SK-N-SH treated with all-trans-retinoic acid at 6 μM for 48 hours (cell line): ENCODE measurements around the gene STK17B.

ENCODE experiments used
- CREB5 ChIP-seq: fragments of 250-450 bp; sonication (Bioruptor Pico); IDR thresholded peaks from 2 replicates; pipeline ENCODE4 v1.5.1; 2020; ENCODE audit warnings: low read depth, mild to moderate bottlenecking, moderate library complexity
- ESRRG ChIP-seq: fragments of 250-450 bp; sonication (Bioruptor Pico); IDR thresholded peaks from 2 replicates; pipeline ENCODE4 v1.6.1; 2021; ENCODE audit warnings: mild to moderate bottlenecking
- GLIS3 ChIP-seq: fragments of 250-450 bp; sonication (Bioruptor Pico); IDR thresholded peaks from 2 replicates; pipeline ENCODE4 v1.5.0; 2020; ENCODE audit warnings: mild to moderate bottlenecking, moderate library complexity
- ISL1 ChIP-seq: fragments of 250-450 bp; sonication (Bioruptor Pico); IDR thresholded peaks from 2 replicates; pipeline ENCODE4 v2.1.2; 2022; ENCODE audit warnings: mild to moderate bottlenecking, moderate library complexity
- OSR1 ChIP-seq: fragments of 250-450 bp; sonication (Bioruptor Pico); IDR thresholded peaks from 2 replicates; pipeline ENCODE4 v1.8.0; 2022; ENCODE audit warnings: moderate library complexity, mild to moderate bottlenecking, inconsistent platforms
- PATZ1 ChIP-seq: fragments of 250-450 bp; sonication (Bioruptor Pico); IDR thresholded peaks from 2 replicates; pipeline ENCODE4 v1.8.0; 2020; ENCODE audit warnings: mild to moderate bottlenecking, moderate library complexity, borderline replicate concordance
- POU6F1 ChIP-seq: fragments of 250-450 bp; sonication (Bioruptor Pico); IDR thresholded peaks from 2 replicates; pipeline ENCODE4 v1.8.0; 2021; ENCODE audit warnings: low read depth, mild to moderate bottlenecking, moderate library complexity, borderline replicate concordance
- TOX ChIP-seq: fragments of 250-450 bp; sonication (Bioruptor Pico); IDR thresholded peaks from 2 replicates; pipeline ENCODE4 v1.8.0; 2021; ENCODE audit warnings: mild to moderate bottlenecking, moderate library complexity, borderline replicate concordance
- TSHZ2 ChIP-seq: fragments of 250-450 bp; sonication (Bioruptor Pico); IDR thresholded peaks from 2 replicates; pipeline ENCODE4 v1.5.0; 2020; ENCODE audit warnings: mild to moderate bottlenecking, moderate library complexity
- ZFP3 ChIP-seq: fragments of 250-450 bp; sonication (Bioruptor Pico); IDR thresholded peaks from 2 replicates; pipeline ENCODE4 v1.5.0; 2020; ENCODE audit warnings: mild to moderate bottlenecking, moderate library complexity
- ZFP30 ChIP-seq: fragments of 450-650 bp; formaldehyde crosslinking; IDR thresholded peaks from 2 replicates; pipeline ENCODE4 v1.5.0; 2022; ENCODE audit warnings: mild to moderate bottlenecking, moderate library complexity
- ZNF565 ChIP-seq: fragments of 450-650 bp; formaldehyde crosslinking; conservative IDR thresholded peaks from 2 replicates; pipeline ENCODE4 v1.5.0; 2020; ENCODE audit warnings: low read depth, mild to moderate bottlenecking, moderate library complexity
- ZNF70 ChIP-seq: fragments of 450-650 bp; formaldehyde crosslinking; IDR thresholded peaks from 2 replicates; pipeline ENCODE4 v1.5.0; 2020; ENCODE audit warnings: mild to moderate bottlenecking, moderate library complexity
- ZNF8 ChIP-seq: fragments of 450-650 bp; formaldehyde crosslinking; IDR thresholded peaks from 2 replicates; pipeline ENCODE4 v1.5.0; 2020; ENCODE audit warnings: mild to moderate bottlenecking, moderate library complexity

GRCh38 chr2:196096982-196097745 lies 74.2 kb downstream of the STK17B start:
- no peak for TF ChIP-seq TOX (CRISPR knock-in tag)
- TF ChIP-seq GLIS3 (CRISPR knock-in tag) = no peak
- no peak for TF ChIP-seq ZNF70 (CRISPR knock-in tag)
- TF ChIP-seq ESRRG (CRISPR knock-in tag) = no peak
- TF ChIP-seq OSR1 (CRISPR knock-in tag) = no peak
- no peak for TF ChIP-seq PATZ1 (CRISPR knock-in tag)
- TF ChIP-seq TSHZ2 (CRISPR knock-in tag) = no peak
- no peak for TF ChIP-seq CREB5 (CRISPR knock-in tag)
- TF ChIP-seq ZFP3 (CRISPR knock-in tag) = no peak
- TF ChIP-seq ZNF565 (CRISPR knock-in tag) = no peak
- TF ChIP-seq ZNF8 (CRISPR knock-in tag) = no peak
- no peak for TF ChIP-seq ISL1 (CRISPR knock-in tag)
- TF ChIP-seq ZFP30 (CRISPR knock-in tag) = no peak
- no peak for TF ChIP-seq POU6F1
